D721Med (cell line): Measurements from ENCODE around the gene REP15.
A peak's percentile ranks its signal among the peaks of the same experiment; 100 is the strongest.
"Not testable (repeated sequence)": the region's sequence is repeated elsewhere in the genome, so short reads cannot be mapped to it uniquely, and the experiment has no call there.

Experiments
- DNase-seq: peaks from one replicate; pipeline ENCODE4 v3.0.0; 2011; ENCODE audit warnings: low spot score; ENCODE audit not compliant: insufficient read length
- FAIRE-seq: peaks from 2 replicates; lab custom pipeline; 2011; peaks lifted over from hg19 to GRCh38; lab: Jason Lieb, UNC
- CTCF ChIP-seq: IDR thresholded peaks from 2 replicates; pipeline ENCODE4 v1.5.1; 2012; ENCODE audit warnings: mild to moderate bottlenecking, control low read depth; ENCODE audit not compliant: insufficient read depth; ENCODE audit errors: missing control alignments

The REP15 gene

DNA sequence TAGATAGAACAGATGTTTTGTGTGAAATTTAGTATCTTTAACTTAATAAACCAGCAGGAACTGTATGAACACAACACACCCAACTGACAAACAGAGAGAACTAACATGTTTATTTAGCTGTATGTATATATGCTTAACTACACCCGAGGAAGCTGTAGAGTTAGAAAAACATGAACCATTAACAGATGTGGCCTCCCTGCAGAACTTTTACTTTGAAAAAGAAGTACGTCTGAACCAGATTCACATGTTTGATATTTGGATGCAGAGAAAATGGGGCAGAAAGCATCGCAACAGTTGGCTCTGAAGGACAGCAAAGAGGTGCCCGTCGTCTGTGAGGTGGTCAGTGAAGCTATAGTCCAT lies at the start of gene REP15:
Gene REP15 (plus strand): TSS at position 155 of the 360 bp plus-strand sequence. CDS start 116 bp downstream, at position 271.
- no peak for TF ChIP-seq CTCF
- FAIRE-seq: no peak
- no peak for DNase-seq

GRCh38 chr12:27650011-27650410 lies 46.2 kb upstream of the REP15 start:
- FAIRE-seq (no peak), DNase-seq (no peak)
- no peak for TF ChIP-seq CTCF

GRCh38 chr12:27651201-27651600 lies 45.0 kb upstream of the REP15 start:
- DNase-seq (no peak), FAIRE-seq (no peak)
- no peak for TF ChIP-seq CTCF

- FAIRE-seq (peak; percentile 51), DNase-seq (peak; percentile 22)
- peak; percentile 90 for TF ChIP-seq CTCF
Measured at GRCh38 chr12:27652174-27652763, 44.0 kb upstream of the REP15 start.

GRCh38 chr12:27653661-27654060 lies 42.6 kb upstream of the REP15 start:
- DNase-seq (no peak), FAIRE-seq (no peak)
- no peak for TF ChIP-seq CTCF

- FAIRE-seq, DNase-seq: not testable (repeated sequence)
Measured at GRCh38 chr12:27655476-27655875, 40.8 kb upstream of the REP15 start.

GRCh38 chr12:27657296-27657695 lies 39.0 kb upstream of the REP15 start:
- FAIRE-seq: no peak
- no peak for TF ChIP-seq CTCF
- DNase-seq: no peak

GRCh38 chr12:27665704-27666103 lies 30.5 kb upstream of the REP15 start:
- no peak for DNase-seq
- no peak for FAIRE-seq
- no peak for TF ChIP-seq CTCF
